ENCODE results near the gene ARHGEF16.
A peak's percentile ranks its signal among the peaks of the same experiment; 100 is the strongest.

The ARHGEF16 gene

GRCh38 chr1:3504151-3504821, 49.8 kb downstream of the ARHGEF16 start:
- DNase-seq, result no peak

- no peak for DNase-seq
Measured at GRCh38 chr1:3504822-3505153, 50.3 kb downstream of the ARHGEF16 start.

- DNase-seq, result no peak
Measured at GRCh38 chr1:3505161-3505560, 50.7 kb downstream of the ARHGEF16 start.

- no peak for DNase-seq
Measured at GRCh38 chr1:3506041-3506440, 51.6 kb downstream of the ARHGEF16 start.

- no peak for DNase-seq
Measured at GRCh38 chr1:3506943-3507342, 52.5 kb downstream of the ARHGEF16 start.

GRCh38 chr1:3507636-3508275, 53.3 kb downstream of the ARHGEF16 start:
- DNase-seq, result no peak

GRCh38 chr1:3508757-3509415, 54.4 kb downstream of the ARHGEF16 start:
- DNase-seq, result no peak

GRCh38 chr1:3509721-3510120, 55.3 kb downstream of the ARHGEF16 start:
- no peak for DNase-seq

GRCh38 chr1:3510136-3510955, 55.9 kb downstream of the ARHGEF16 start:
- no peak for DNase-seq

GRCh38 chr1:3510956-3511250, 56.4 kb downstream of the ARHGEF16 start:
- DNase-seq, result no peak

GRCh38 chr1:3511306-3511705, 56.8 kb downstream of the ARHGEF16 start:
- no peak for DNase-seq

- DNase-seq, result no peak
Measured at GRCh38 chr1:3511856-3512255, 57.4 kb downstream of the ARHGEF16 start.

- no peak for DNase-seq
Measured at GRCh38 chr1:3514404-3514803, 59.9 kb downstream of the ARHGEF16 start.

- no peak for DNase-seq
Measured at GRCh38 chr1:3515272-3515671, 60.8 kb downstream of the ARHGEF16 start.

- DNase-seq, result no peak
Measured at GRCh38 chr1:3515774-3516480, 61.5 kb downstream of the ARHGEF16 start.

- no peak for DNase-seq
Measured at GRCh38 chr1:3516481-3516869, 62.0 kb downstream of the ARHGEF16 start.

- no peak for DNase-seq
Measured at GRCh38 chr1:3516911-3517675, 62.6 kb downstream of the ARHGEF16 start.

- peak; percentile 21 to 23 for DNase-seq
Measured at GRCh38 chr1:3518256-3518655, 63.8 kb downstream of the ARHGEF16 start.

GRCh38 chr1:3518756-3519155, 64.3 kb downstream of the ARHGEF16 start:
- no peak for DNase-seq

- DNase-seq, result no peak
Measured at GRCh38 chr1:3519301-3519885, 64.9 kb downstream of the ARHGEF16 start.

- no peak for DNase-seq
Measured at GRCh38 chr1:3520419-3521378, 66.2 kb downstream of the ARHGEF16 start.

All from CD4-positive, alpha-beta T cell treated with Interleukin-4 for 1 hour (primary cell).